HG02870 (cell line): Measurements from ENCODE around the gene SIN3A.

Experiments used
- ATAC-seq: cut with Tn5 transposase; IDR thresholded peaks from one replicate; pipeline ENCODE4 v1.9.1; 2021; ENCODE audit warnings: mild to moderate bottlenecking, moderate library complexity; ENCODE audit not compliant: unreplicated experiment

Gene SIN3A

GRCh38 chr15:75380773-75381172 lies 70.7 kb downstream of the SIN3A start:
- ATAC-seq = no peak

GRCh38 chr15:75371901-75372688 lies 79.4 kb downstream of the SIN3A start:
- no peak for ATAC-seq

GRCh38 chr15:75371486-75371885 lies 80.0 kb downstream of the SIN3A start:
- ATAC-seq = no peak

GRCh38 chr15:75369897-75370581 lies 81.5 kb downstream of the SIN3A start:
- no peak for ATAC-seq

GRCh38 chr15:75368689-75369239 lies 82.7 kb downstream of the SIN3A start:
- ATAC-seq = no peak

GRCh38 chr15:75367913-75368688 lies 83.4 kb downstream of the SIN3A start, which contains the start of gene MAN2C1:
MAN2C1 (minus strand) TSS chr15:75368607; CDS start chr15:75368583, 24 bp downstream.
- peak; percentile 87 for ATAC-seq

GRCh38 chr15:75367406-75367912 lies 84.0 kb downstream of the SIN3A start:
- no peak for ATAC-seq

GRCh38 chr15:75367006-75367405 lies 84.5 kb downstream of the SIN3A start:
- no peak for ATAC-seq

- no peak for ATAC-seq
Observed at GRCh38 chr15:75366163-75366562, 85.3 kb downstream of the SIN3A start.

GRCh38 chr15:75364881-75365280 lies 86.6 kb downstream of the SIN3A start:
- ATAC-seq = no peak

- ATAC-seq = no peak
Observed at GRCh38 chr15:75363786-75364185, 87.7 kb downstream of the SIN3A start.

GRCh38 chr15:75362642-75363249 lies 88.7 kb downstream of the SIN3A start:
- ATAC-seq = no peak

- no peak for ATAC-seq
Observed at GRCh38 chr15:75361989-75362641, 89.4 kb downstream of the SIN3A start.

GRCh38 chr15:75361361-75361988 lies 90.0 kb downstream of the SIN3A start:
- no peak for ATAC-seq

- ATAC-seq = no peak
Observed at GRCh38 chr15:75360856-75361255, 90.6 kb downstream of the SIN3A start.

- ATAC-seq = no peak
Observed at GRCh38 chr15:75360391-75360790, 91.1 kb downstream of the SIN3A start.

- ATAC-seq = no peak
Observed at GRCh38 chr15:75359537-75360250, 91.8 kb downstream of the SIN3A start.

GRCh38 chr15:75358771-75359536 lies 92.5 kb downstream of the SIN3A start:
- ATAC-seq = no peak
